ACHN (cell line): ENCODE results near the gene ZDHHC14.
A peak's percentile ranks its signal among the peaks of the same experiment; 100 is the strongest.

Source experiments
- DNase-seq: peaks from one replicate; pipeline ENCODE4 v3.0.0-alpha.2; 2015
- in situ Hi-C: cut with HindIII; loops from 2 replicates; pipeline ENCODE4 v1.10.0; 2017; ENCODE audit warnings: low sequenced_read_pairs, low pct_ligation_motif_present, low pct_unique_long_range_greater_than_20kb

Gene ZDHHC14

DNA sequence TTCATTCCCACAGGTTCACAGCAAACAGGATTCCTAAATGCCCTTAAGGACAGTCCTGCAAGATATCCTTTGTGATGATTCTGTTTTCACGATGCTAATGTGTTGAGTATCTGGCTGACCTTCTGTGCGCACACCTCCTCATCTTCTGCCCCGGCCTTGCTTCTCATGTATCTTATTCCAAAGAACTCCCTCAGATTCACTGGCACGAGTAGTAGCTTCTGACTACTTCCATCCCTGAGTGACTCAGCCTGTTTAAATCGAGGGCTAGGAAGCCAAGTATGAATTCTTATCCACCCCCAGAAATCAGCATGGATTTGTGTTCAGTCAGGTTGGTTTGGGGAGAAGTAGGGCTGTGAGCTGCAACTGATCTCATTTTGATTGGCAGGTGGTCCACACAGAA is 251.8 kb downstream of the ZDHHC14 start:
- no peak for DNase-seq
- in situ Hi-C loops, result no loop called here

DNA sequence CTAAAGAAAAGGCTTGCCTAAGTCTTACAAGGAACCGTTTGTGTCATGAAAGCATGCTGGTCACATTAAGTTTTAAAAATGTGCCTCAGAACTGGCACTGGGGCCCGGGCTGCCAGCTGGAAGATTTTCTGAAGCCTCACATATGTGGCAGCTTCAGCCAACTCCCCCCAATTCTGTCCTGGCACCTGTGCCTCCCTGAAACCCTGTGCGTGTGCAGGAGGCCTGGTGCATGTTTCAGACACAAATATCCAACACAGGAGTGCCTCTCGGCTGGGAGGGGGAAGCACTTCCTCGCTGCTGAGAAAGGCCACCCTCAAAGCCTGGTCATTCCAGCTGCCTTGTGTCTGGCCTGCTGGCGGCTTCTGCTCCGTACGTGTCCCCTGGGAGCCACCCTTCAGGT is 253.6 kb downstream of the ZDHHC14 start:
- in situ Hi-C loops, result no loop called here
- no peak for DNase-seq

DNA sequence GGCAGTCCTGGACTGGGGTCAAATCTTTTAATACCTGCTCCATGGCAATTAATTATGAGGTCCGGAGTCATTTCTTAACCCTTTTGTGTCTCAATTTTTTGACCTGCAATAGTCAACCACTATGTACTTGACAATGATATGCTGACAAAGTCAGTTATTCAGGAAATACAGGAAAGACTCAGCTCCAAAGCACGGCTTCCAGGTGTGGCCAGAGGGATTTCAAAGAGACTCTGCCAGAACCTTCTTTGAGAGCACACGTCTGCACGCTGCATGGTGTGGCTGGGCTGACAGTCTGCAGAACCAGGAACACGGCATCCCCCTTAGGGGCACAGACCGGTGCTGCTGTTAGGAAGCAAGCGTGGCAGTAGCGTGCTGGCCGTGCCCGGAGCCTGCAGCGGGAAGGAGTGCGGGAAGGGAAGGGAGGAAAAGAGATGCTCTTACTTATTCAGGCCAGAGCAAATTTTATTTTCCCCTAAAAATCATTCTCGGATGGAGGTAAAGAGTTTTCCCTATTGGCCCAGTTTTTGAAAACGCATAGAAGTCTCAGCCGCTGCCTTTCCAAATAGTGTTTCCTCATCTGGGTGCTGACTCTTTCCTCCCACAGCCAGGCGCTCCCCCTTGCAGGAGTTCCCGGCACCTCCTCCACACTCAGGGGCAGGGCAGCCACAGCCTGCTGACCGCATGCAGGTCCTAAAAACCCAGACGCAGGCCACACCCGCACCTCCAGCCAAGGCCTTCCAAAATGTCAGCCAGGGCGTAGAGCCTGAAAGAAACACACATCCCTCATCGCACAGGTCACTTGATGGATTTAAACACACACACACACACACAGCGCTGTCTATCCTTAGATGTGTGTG is 254.6 kb downstream of the ZDHHC14 start:
- in situ Hi-C loops, result no loop called here
- DNase-seq, result no peak

DNA sequence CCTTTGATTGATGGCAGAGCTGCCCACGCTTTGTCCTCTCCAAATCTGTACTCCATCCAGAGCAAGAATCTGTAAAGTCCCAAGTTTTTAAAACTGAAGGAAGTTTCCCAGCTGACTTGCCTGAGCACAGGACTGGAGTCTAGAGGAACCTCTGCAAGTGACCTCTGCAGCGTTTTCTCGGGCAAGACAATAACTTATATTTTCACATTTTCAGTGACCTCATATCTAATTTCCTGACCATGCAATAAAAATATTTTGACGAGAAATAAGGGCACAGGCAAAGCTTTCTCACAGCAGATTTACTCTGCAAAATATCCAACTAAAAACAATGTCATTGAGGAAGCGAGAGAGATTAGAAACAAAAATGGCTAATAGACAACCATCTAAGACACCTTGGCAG is 256.5 kb downstream of the ZDHHC14 start:
- no peak for DNase-seq
- in situ Hi-C loops, result no loop called here

DNA sequence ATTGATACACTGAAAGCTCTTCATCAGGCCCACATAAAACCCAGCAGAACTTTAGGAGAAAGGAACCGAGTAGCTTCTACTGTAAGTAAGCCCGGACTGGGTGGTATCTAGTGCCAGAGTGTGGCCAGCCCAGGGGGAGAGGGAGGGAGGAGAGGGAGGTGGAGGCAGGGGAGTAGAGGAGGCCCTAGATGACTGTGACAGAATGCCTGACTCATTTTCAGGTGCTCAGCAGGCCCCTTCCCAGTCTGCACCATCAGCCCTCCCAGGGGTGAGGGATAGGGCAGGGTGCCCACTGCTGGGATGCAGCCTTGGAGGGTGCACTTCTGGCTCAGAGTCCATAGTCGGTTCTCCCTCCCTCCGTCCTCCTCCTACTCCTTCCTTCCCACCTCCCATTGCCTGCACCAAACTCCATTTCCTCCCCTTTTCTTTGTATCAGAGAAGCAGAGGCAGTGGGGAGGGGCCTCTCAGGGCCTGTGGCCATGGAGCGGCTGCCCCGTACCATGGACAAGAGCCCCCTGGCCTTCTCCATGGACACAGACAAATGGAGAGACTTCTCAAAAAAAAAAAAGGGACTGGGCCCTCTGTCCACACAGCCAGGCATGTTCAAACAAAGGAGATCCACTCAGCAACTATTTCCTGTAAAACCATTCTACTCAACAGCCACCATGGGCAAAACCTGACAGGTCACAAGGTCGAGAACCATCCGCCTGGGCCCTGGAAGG is 257.1 kb downstream of the ZDHHC14 start:
- in situ Hi-C loops, result no loop called here
- no peak for DNase-seq

DNA sequence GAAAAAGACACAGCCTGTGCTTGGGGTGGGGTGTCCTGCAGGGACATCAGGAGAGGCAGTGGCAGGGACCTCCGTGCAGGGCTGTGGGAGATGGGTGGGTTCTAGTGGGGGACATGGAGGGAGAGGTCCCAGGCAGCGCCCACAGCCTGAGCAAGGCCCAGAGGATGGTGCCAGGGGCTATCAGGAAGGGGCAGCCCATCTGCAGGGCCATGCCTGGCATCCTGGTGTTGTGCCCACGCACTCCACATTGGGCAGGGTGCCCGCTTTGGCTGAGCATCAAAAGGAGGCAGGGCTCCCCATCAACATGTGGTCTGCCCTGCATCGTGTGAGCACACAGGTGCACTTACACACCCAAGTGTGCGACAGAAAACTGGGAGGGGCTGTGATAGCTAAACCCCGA is 257.8 kb downstream of the ZDHHC14 start:
- in situ Hi-C loops, result no loop called here
- no peak for DNase-seq

- in situ Hi-C loops, result no loop called here
- no peak for DNase-seq
Measured at GRCh38 chr6:157640746-157641451, 259.9 kb downstream of the ZDHHC14 start.

DNA sequence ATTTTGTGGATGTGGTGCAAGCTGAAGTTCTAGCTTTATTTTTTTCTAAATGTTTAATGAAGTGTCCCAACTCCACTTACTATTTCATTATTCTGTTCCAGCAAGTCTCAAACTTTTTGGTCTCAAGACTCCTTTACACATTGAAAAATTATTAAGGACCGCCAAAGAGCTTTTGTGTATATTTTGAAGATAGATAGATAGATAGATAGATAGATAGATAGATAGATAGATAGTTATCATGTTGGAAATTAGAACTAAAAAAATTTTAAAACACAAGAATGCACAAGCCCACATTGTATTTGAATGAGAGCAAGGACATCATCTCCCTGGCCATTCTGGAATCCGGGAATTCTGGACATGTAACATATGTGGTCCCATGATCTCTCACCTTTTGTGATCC is 260.8 kb downstream of the ZDHHC14 start:
- in situ Hi-C loops, result no loop called here
- DNase-seq, result no peak

DNA sequence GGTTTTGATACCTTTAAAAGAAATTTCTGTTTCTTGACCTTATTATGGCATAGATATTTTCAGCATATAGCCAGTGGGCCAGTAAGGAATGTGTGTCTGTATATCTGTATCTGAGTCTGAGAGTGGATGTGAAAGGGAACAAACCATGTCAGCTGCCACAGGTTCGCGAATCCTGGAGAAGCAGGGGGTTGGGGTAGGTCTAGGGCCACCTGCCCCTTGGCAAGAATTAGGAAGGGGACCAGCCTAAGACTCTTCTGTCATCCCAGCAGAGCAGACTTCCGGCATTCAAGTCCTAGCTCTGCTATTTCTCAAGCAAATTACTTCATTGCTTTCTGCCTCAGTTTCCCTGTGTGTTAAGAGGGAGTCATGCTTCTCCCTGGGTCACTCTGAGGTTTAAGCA is 261.7 kb downstream of the ZDHHC14 start:
- in situ Hi-C loops, result no loop called here

GRCh38 chr6:157644043-157644810 is 263.2 kb downstream of the ZDHHC14 start:
- DNase-seq, result no peak
- in situ Hi-C loops, result no loop called here

More for the DNA sequence above, 261.7 kb downstream of the ZDHHC14 start:
- DNase-seq, result no peak

DNA sequence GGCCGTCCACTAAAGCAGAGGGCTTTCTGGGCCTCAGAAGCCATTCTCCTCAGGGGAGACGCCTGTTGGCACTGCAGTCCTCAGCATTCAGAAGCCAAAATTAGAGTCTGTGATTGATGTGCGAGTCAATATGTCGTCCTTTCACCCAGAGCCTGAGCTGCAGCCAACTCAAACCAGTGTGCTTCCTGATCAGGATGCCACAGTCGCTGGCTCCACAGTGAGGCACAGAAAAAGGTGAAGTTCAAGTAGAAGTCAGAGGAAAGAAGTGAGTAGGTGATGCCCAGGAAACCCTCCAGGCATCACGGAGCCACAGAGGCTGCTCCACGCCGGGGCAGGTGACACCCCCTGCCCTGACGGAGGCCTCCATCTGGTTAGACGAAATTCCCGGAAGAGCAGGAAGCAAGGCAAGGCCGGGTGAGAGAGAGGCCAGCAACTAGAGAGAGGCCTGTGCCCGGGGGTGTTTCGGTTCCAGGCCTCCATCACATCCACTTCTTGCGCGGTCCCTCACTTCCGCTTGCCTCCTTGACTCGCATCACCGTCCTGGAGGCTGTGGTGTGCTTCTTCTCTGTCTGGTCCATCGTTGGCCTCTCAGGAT is 264.3 kb downstream of the ZDHHC14 start:
- no peak for DNase-seq
- in situ Hi-C loops, result no loop called here

DNA sequence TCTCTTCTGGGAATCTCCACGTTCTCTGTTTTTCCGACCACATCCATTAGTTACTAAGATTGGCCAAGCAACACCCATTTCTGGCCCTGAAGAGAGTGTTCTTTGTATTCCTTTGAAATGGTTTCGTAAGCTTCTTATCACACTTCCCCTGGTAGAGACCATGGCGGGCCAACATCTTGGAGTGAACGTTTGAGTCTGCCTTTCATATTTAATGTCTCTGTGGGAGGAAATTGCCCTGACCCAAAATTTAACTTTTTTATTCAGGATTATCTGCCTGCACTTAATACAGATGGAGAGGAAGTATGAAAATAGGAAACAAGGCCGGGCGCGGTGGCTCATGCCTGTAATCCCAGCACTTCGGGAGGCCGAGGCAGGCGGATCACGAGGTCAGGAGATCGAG is 265.0 kb downstream of the ZDHHC14 start:
- in situ Hi-C loops, result no loop called here
- no peak for DNase-seq

DNA sequence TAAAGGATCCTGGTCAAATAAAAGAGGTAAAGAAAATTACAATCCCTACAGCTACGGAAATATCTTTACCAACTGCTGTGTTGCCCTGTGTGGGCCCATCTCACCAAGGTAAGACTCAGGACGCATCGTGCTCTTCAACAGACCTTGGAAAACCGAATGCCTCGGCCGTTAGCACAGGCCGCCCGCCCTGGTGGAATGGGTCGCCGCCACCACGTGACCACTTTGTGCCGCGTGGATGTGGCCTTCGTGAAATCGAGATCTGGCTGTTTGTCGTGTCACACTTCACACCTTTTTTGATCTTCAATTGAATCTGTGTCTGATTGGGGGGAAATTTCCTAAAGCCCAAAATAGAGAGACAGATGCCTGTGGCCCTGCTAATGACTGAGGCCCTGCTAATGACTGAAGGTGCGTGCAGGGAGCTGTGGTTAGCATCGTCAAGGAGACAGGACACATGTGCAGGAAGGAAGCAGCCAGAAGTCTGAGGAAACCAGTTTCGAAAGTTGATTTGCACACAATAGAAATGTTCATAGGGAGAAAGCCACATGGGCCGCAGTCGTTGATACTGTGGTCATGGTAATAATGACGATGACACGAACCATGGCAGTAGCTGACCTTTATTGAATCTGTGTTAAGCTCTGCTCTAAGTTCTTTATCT is 266.4 kb downstream of the ZDHHC14 start:
- DNase-seq, result no peak
- in situ Hi-C loops, result no loop called here

GRCh38 chr6:157648561-157648960 is 267.6 kb downstream of the ZDHHC14 start:
- in situ Hi-C loops, result no loop called here
- peak; percentile 2 for DNase-seq

DNA sequence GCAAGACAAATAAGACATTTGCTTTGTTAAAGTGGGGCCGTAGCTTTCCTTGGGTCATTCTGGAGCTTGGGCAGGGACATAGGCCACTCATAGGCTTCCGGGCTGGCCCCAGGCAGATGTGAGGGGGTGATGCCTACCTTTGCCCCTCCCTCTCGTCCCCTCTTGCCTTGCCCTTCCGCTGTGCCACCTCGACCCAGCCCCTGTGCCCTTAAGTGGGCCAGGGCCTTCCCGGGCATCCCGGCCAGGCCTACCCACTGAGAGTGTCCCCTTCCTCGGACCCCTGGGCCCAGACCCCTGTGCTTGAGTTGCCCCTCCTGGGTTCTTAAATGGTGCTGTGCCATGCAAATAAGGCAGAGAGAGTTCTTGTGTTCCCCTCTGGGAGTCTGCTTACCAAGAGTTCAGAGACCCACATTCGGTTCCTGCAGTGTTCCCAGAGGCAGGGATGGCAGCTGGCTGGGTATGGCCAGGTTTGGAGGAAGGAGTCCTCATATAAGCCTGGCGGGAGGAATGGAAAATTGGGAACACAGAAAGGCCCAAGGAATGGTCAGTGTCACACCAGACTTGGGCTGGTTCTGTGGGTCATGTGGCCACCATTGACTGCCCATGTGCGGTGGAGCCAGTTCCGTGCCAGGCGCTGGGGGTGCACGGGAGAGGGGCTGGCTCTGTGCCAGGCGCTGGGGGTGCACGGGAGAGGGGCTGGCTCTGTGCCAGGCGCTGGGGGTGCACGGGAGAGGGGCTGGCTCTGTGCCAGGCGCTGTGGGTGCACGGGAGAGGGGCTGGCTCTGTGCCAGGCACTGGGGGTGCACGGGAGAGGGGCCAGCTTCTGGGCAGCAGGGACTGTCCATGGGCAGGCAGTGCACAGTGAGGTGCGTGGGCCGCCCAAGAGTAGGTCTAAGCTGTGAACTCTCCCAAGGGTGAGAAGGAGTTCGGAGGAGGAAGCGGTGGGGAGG is 268.6 kb downstream of the ZDHHC14 start:
- DNase-seq, result no peak
- in situ Hi-C loops, result no loop called here

DNA sequence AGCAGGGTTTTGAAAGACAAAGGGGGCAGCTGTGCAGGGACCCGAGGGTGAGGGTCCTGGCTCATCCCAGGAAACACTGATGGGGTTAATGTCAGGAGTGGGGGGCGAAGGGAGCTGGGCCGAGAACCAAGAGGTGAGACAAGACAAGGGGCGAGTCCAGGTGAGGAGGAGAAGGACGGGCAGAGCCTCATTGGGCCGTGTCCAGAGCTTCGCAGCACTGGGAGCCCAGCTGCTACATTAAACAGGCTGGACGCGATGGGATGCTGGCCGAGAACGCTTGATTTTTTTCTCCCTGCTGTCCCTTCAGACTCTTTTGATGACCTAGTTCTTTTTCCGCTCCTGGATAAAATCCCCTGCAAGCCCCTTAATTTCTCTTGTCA is 269.3 kb downstream of the ZDHHC14 start:
- in situ Hi-C loops, result no loop called here
- no peak for DNase-seq

DNA sequence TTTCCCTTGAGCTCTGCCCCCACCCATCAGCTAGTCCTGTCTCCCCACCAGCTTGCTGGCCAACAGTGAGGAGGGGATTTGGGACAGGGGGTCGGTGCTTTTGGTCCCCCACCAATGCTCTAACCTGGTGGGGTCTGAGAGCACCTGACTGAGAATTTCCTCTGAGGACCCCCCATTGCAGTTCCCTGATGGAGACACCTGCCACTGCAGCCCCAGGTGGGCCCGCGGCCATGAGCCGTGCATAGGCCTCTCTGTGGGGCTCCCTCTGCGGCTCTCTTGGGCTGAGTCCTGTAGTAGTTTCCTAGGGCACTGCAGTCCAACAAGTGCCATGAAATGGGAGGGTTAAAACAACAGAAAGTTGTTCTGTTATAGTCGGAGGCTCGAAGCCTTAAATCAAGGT is 269.8 kb downstream of the ZDHHC14 start:
- in situ Hi-C loops, result no loop called here
- DNase-seq, result no peak
